HFF-Myc (cell line): ENCODE measurements around the gene SIN3B.

Experiments used
- DNase-seq: peaks from one replicate; pipeline ENCODE4 v3.0.0-alpha.2; 2011; ENCODE audit warnings: low read depth; ENCODE audit errors: extremely low read depth
- H3K4me3 ChIP-seq: replicated peaks from 2 replicates; pipeline ENCODE4 v1.5.1; 2011; ENCODE audit warnings: low read depth, mild to moderate bottlenecking, control low read depth, low read length
- CTCF ChIP-seq: IDR thresholded peaks from 2 replicates; pipeline ENCODE4 v1.5.1; 2012; ENCODE audit warnings: mild to moderate bottlenecking, low read depth, low read length, control low read depth; ENCODE audit errors: missing control alignments

The SIN3B gene

GRCh38 chr19:16886305-16886880 lies 57.2 kb downstream of the SIN3B start:
- H3K4me3 ChIP-seq: no peak overlapping the region
- no peak for DNase-seq
- no peak for TF ChIP-seq CTCF

DNA sequence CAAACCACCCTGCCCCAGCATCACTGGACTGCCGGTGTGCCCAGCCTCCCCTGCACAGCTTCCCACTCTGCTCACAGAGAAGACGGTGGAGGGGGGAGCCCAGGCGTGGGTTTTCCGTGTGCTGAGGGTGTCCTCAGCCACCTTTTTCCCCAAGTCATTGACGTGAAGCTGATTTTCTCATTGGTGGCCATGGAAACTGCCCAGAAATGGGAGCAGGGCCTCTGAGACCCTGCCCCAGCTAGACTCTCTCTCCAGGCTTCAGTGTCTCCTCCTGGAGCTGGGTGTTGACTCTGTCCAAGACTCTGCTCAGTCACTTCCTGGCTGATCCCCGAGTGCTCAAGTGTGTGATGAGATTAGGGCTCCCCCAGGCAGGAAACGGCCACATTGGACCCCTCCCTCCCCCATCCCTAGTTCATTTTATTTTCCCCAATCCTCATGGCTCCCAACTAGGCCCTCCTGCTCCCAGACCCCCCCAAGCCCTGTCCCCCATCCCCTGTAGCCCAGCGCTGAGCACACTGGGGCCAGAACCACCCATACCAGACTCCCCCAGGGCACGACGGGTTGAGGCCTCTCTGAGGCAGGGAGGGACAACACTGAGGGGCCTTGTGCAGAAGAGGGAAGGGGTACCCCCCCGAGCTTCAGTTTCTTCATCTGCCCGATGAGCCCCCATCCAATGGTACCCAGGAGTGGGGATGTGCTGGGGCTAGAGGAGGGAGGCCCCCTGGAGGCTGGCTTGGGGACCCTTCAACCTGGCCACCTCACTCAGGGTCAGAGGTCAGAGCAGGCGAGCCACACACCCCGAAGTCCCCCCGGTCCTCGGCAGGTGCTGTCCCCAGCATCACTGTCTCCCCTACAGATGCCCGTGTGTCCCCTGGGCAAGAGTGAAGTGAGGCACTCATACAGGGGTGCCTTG lies 58.4 kb downstream of the SIN3B start:
- H3K4me3 ChIP-seq: no peak overlapping the region

DNA sequence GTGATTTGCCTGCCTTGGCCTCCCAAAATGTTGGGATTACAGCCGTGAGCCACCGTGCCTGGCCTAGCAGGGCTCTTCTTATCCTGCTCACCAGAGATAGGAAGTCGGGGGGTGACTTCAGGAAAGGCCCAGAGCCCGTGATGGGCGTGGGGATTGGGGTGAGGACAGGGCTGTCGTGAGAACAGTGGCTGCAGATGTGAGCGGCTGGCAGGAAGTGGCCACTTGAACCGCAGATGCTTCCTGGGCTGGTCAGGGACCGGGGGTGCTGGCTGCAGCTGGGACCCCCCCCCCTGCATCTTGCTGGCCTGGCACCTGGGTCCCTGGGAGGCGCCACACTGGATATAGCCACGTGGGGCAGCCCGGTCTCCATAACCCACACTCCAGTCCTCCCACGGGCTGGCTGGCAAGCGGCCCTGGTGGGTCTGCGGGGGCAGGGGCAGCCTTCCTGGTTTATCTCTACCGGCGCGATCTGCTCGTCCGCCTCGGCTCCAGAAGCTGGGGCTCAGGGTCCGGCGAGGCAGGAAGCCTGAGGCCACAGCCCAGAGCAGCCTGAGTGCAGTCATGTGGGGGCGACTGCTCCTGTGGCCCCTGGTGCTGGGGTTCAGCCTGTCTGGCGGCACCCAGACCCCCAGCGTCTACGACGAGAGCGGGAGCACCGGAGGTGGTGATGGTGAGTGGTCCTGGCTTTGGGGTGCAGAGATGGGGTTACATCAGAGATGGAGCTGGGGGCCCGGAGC lies 59.6 kb downstream of the SIN3B start, which contains the start of gene F2RL3:
F2RL3 (plus strand) TSS at position 371 of the 737 bp plus-strand sequence; CDS start at position 562, 191 bp downstream.
- no peak within 1 kb of the TSS for H3K4me3 ChIP-seq
- no peak for TF ChIP-seq CTCF
- DNase-seq: no peak

More for the DNA sequence above, 58.4 kb downstream of the SIN3B start:
- no peak for TF ChIP-seq CTCF
- no peak for DNase-seq

- DNase-seq: no peak
- no peak overlapping the region for H3K4me3 ChIP-seq
- no peak for TF ChIP-seq CTCF
These were observed 60.2 kb downstream of the SIN3B start for GRCh38 chr19:16889366-16889882.

DNA sequence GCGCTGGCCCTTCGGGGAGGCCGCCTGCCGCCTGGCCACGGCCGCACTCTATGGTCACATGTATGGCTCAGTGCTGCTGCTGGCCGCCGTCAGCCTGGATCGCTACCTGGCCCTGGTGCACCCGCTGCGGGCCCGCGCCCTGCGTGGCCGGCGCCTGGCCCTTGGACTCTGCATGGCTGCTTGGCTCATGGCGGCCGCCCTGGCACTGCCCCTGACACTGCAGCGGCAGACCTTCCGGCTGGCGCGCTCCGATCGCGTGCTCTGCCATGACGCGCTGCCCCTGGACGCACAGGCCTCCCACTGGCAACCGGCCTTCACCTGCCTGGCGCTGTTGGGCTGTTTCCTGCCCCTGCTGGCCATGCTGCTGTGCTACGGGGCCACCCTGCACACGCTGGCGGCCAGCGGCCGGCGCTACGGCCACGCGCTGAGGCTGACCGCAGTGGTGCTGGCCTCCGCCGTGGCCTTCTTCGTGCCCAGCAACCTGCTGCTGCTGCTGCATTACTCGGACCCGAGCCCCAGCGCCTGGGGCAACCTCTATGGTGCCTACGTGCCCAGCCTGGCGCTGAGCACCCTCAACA lies 60.8 kb downstream of the SIN3B start:
- TF ChIP-seq CTCF: no peak
- DNase-seq: no peak
- no peak overlapping the region for H3K4me3 ChIP-seq

GRCh38 chr19:16890461-16891184 lies 61.4 kb downstream of the SIN3B start:
- DNase-seq: no peak
- no peak for TF ChIP-seq CTCF
- no peak overlapping the region for H3K4me3 ChIP-seq
